ENCODE data around the gene TMEM171. TPM values are rescaled to one million over a fixed set of nuclear protein-coding genes. Genes with fewer than 3 reads are reported as not detected.

TMEM171 gene
- total RNA-seq, 2 donors from 2014 or later, result 0.14 TPM; not detected in 1

DNA sequence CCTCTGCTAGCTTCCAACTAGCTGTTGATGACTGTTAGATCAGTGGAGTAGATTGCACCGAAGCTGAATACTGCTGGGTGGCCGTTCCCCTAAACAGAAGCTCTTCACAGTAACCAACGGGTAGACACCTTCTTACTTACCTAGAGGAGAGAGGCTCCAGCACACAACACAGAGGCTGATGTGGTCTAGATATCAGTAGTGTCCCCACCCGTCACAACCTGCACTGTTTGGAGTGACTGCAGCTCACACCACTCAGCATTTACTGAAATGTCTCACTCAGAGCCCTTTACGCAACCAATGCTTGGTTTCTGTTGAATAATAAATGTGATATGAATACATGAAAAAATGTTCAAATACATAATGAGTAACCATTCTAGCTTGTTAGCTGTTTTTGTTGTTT, 57.9 kb downstream of the TMEM171 start:
- no peak for DNase-seq (ENCODE audit: low spot score)
- intact Hi-C loops (cut with DNase I), result no loop called here

DNA sequence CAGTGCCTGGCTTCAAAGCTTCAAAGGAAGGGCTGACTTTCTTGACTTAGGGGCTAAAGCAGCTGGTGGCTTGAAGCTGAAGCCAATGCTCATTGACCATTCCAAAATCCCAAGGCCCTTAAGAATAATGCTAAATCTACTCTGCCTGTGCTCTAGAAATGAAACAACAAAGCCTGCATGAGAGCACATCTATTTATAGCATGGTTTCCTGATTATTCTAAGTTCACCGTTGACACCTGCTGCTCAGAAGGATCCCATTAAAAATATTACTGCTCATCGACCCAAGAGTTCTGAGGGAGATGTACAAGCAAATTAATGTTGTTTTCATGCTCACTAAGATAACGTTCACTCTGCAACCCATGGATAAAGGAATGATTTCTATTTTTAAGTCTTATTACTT, 59.4 kb downstream of the TMEM171 start:
- intact Hi-C loops (cut with DNase I), result no loop called here
- DNase-seq (ENCODE audit: low spot score), result no peak

GRCh38 chr5:73180566-73180965, 60.2 kb downstream of the TMEM171 start:
- intact Hi-C loops (cut with DNase I), result no loop called here
- no peak for DNase-seq (ENCODE audit: low spot score)

Other genes with a start within 250 kb of the TMEM171 start
- 10 to 100 TPM; 31.0 to 37.7 TPM for gene FCHO2, start 164.5 kb upstream of the TMEM171 start, total RNA-seq
- gene TMEM174, start 52.6 kb downstream of the TMEM171 start, total RNA-seq, result not detected